AG10803 (cell line): ENCODE results near the gene C1orf174.
A peak's percentile ranks its signal among the peaks of the same experiment; 100 is the strongest.

Source experiments
- DNase-seq: peaks from one replicate; pipeline ENCODE4 v3.0.0; 2010; ENCODE audit warnings: low read depth
- H3K4me3 ChIP-seq: 2 replicates; pipeline ENCODE4 v1.5.1; 2011; ENCODE audit warnings: mild to moderate bottlenecking, low read length, control low read depth
- CTCF ChIP-seq: conservative IDR thresholded peaks from 2 replicates; pipeline ENCODE4 v1.5.1; 2011; ENCODE audit warnings: mild to moderate bottlenecking, low read length, control low read depth, inconsistent platforms

The C1orf174 gene

GRCh38 chr1:3858231-3858981 lies 41.7 kb downstream of the C1orf174 start:
- TF ChIP-seq CTCF, result peak; percentile 37
- peak overlapping the region; percentile 94 for H3K4me3 ChIP-seq
- peak; percentile 35 for DNase-seq

GRCh38 chr1:3857791-3858129 lies 42.3 kb downstream of the C1orf174 start:
- no peak for DNase-seq
- peak overlapping the region; percentile 94 for H3K4me3 ChIP-seq
- TF ChIP-seq CTCF, result no peak

- TF ChIP-seq CTCF, result no peak
- peak; percentile 66 for DNase-seq
- peak within 1 kb of the TSS; percentile 94 for H3K4me3 ChIP-seq
Observed at GRCh38 chr1:3856923-3857790, 42.9 kb downstream of the C1orf174 start, which contains the start of the genes CEP104 and DFFB. CEP104 (minus strand) TSS chr1:3857211; CDS start chr1:3852407, 4,804 bp downstream. DFFB (plus strand) TSS chr1:3857476; CDS start chr1:3857604, 128 bp downstream.

GRCh38 chr1:3852711-3853485 lies 47.2 kb downstream of the C1orf174 start:
- H3K4me3 ChIP-seq, result no peak overlapping the region
- DNase-seq, result no peak
- TF ChIP-seq CTCF, result no peak

GRCh38 chr1:3852091-3852490 lies 48.0 kb downstream of the C1orf174 start:
- H3K4me3 ChIP-seq, result no peak overlapping the region
- no peak for TF ChIP-seq CTCF
- DNase-seq, result no peak

- no peak overlapping the region for H3K4me3 ChIP-seq
- TF ChIP-seq CTCF, result no peak
- DNase-seq, result no peak
Observed at GRCh38 chr1:3851292-3851691, 48.8 kb downstream of the C1orf174 start.
